ENCODE results near the gene G0S2. TPM values are rescaled to one million over a fixed set of nuclear protein-coding genes. Genes with fewer than 3 reads are reported as not detected.

G0S2 gene
- total and polyA plus RNA-seq, 9 of the 15 experiments (the other 6 are each of a cell fraction or from before 2014, with no cell fraction given), result 0.18 to 65.6 (median 11.4) TPM

DNA sequence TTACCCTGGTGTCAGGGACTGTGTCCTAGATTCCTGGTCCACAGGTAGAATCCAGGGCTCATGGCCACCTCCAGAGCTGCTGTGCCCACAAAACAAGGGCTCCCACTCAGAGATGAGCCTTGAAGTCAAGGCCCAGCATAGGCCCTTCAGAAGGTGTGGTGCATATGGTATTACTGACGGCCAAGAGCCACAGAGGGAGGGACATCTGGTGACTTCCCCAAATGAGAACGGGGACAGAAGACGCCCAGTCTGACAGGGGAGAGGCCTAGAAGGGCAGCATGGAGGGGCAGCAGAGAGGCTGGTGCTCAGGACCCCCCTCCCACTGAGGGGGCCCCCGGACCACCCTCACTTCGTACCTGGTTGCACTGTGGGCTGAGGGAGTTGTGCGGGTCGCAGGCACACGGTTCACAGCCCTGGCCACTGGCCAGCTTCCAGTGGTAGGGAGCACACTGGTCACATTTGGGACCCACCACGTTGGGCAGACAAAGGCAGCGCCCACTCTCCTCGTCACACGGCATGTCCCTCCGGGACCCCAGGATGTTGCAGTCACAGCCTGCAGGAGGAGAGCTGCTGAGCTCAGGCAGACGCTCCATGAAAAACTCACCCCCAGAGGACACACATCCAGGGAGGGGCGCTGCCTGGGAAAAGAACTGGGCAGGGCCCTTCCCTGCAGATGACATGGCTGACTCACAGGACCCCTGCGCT lies 48.0 kb upstream of the G0S2 start:
- no peak overlapping the region for H3K27ac ChIP-seq (ENCODE audit: extremely low read depth, low read depth, low read length)
- CTCF ChIA-PET (ENCODE audit: low intra/inter-chr PET ratio), result interaction anchor here (0.6 to 1.9 kb wide), 3 partner anchors 50 to 121 kb away, joined by 3 to 7 read pairs (median 4); no protein-coding TSS in a partner anchor
- FAIRE-seq (no peak), ATAC-seq (peak; percentile 58), DNase-seq (ENCODE audit: extremely low read depth in 1 of 4, low spot score in 3 of 4) (no peak)
- H3K36me3 ChIP-seq (ENCODE audit: control insufficient read depth, insufficient read depth, low read length), result no peaks in the 10 kb centered on the region
- H3K4me2 ChIP-seq (ENCODE audit: insufficient read depth, low read length), result no peak overlapping the region; the same call in 1 of the 2 replicates
- no peak for TF ChIP-seq MBD2 (IDR thresholded peaks at IDR 0.05; ENCODE audit: borderline replicate concordance, low read depth)
- peak; percentile 42; the same call in 1 of the 2 replicates for TF ChIP-seq NFIC (IDR thresholded peaks at IDR 0.05)
- no peak for TF ChIP-seq CHD4 (IDR thresholded peaks at IDR 0.05; ENCODE audit: insufficient read depth, insufficient replicate concordance, low read depth, low read length, poor library complexity, severe bottlenecking)
- no peak for TF ChIP-seq ZNF644 (tag; IDR thresholded peaks at IDR 0.05; ENCODE audit: low read depth)
- no peak for TF ChIP-seq RB1 (IDR thresholded peaks at IDR 0.05; ENCODE audit: low read depth)
- 0 out of 4 replicates have a peak, but pooled peaks of 1 of the 2 experiments have one; percentile 28 for TF ChIP-seq MAZ (CRISPR knock-in tag; conservative IDR thresholded peaks at IDR 0.05 in 1 of 2, IDR thresholded peaks at IDR 0.05 in 1 of 2)
- peak; percentile 37; the same call in 1 of the 2 replicates for TF ChIP-seq SPI1 (IDR thresholded peaks at IDR 0.05; ENCODE audit: borderline replicate concordance, low read depth, low read length)
- intact Hi-C loops (cut with micrococcal nuclease) (loop anchor here (1.0 to 2.0 kb wide), 2 partner anchors 50 to 66 kb away; no protein-coding TSS in a partner anchor), in situ Hi-C loops (cut with MboI) (no loop called here)
- H2AFZ ChIP-seq (ENCODE audit: low read depth, low read length), result no peak overlapping the region; the same call in 1 of the 2 replicates
- H3K79me2 ChIP-seq (ENCODE audit: control insufficient read depth, insufficient read depth, low read length), result no peaks in the 10 kb centered on the region
- no peak overlapping the region for H3K4me3 ChIP-seq
- WGBS (ENCODE audit: insufficient coverage, low coverage, missing lambda C conversion rate), result 20% methylated on average over 16 of the region's 16 CpGs
- POLR2A ChIA-PET, result interaction anchor here (0.7 kb wide), 1 partner anchor 10 kb away, joined by 3 read pairs; no protein-coding TSS in a partner anchor
- no TSS peak for BruUV-seq (replicated peaks)
- H3K9me1 ChIP-seq (ENCODE audit: control insufficient read depth, insufficient read depth, low read length), result peaks cover 3% of the 10 kb centered on the region
- H3K9ac ChIP-seq (ENCODE audit: insufficient read depth in 1 of 2, low read depth in 2 of 2, low read length in 2 of 2), result peak overlapping the region in 1 of 2 experiments; percentile 55; a peak in 2 of 4 replicates
- H3K9me3 ChIP-seq (replicated peaks; ENCODE audit: control insufficient read depth, insufficient read depth, low read depth, low read length), result no peaks in the 10 kb centered on the region
- H4K20me1 ChIP-seq (replicated peaks; ENCODE audit: control insufficient read depth, insufficient read depth, low read length), result 0 out of 2 replicates have a peak, but pooled peaks cover 5% of the 10 kb centered on the region
- H3K27me3 ChIP-seq (ENCODE audit: control insufficient read depth in 2 of 2, insufficient read depth in 2 of 2, low read length in 2 of 2), result peaks cover 25 to 84% of the 10 kb centered on the region in 2 experiments; a peak in 4 of 5 replicates
- peaks cover 0 to 22% of the 10 kb centered on the region in 2 experiments; a peak in 2 of 5 replicates for H3K4me1 ChIP-seq (replicated peaks in 1 of 2; ENCODE audit: control insufficient read depth in 2 of 2, insufficient read depth in 2 of 2, low read length in 2 of 2)

Measured in K562 (cell line).